Measurements from ENCODE around the gene SNED1.

Gene SNED1

DNA sequence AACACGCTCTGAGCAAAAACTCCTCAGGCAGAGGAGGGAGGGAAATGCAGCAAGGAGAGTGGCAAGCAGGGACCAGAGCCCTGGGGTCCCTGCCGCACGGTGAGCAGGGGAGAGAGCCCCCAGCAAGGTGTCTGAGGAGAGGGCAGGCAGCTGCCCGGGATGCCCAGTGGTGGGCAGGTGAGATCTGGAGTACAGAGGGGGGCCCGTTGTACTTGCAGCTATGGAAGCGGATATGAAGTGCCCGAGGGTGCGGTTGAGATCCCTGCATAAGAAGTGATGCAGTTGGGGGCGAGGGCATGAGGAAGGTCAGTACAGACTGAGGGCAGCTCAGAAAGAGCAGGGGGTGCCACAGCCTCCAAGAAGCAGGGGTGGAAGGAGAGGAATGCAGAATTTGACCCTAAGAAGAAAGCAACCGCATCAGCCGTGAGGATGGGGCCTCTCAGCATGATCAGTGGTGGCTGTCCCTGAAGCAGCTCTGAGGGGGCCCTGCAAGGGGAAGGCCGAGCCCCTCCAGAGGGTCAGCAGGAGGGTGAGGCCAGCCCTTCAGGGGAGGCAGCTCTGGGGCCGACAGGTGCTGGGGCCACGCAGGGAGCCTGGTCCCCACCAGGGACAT is 74.2 kb downstream of the SNED1 start:
- TF ChIP-seq TAF1 (IDR thresholded peaks at IDR 0.05; ENCODE audit: borderline replicate concordance, insufficient read depth, low read length): no peak
- no peak for TF ChIP-seq FOXP2 (optimal IDR thresholded peaks at IDR 0.05; ENCODE audit: borderline replicate concordance, extremely low read depth, extremely low read length, insufficient read depth)
- no peak for TF ChIP-seq SIN3A (IDR thresholded peaks at IDR 0.05; ENCODE audit: borderline replicate concordance, insufficient read depth, low read length)
- TF ChIP-seq, protein P1, sequence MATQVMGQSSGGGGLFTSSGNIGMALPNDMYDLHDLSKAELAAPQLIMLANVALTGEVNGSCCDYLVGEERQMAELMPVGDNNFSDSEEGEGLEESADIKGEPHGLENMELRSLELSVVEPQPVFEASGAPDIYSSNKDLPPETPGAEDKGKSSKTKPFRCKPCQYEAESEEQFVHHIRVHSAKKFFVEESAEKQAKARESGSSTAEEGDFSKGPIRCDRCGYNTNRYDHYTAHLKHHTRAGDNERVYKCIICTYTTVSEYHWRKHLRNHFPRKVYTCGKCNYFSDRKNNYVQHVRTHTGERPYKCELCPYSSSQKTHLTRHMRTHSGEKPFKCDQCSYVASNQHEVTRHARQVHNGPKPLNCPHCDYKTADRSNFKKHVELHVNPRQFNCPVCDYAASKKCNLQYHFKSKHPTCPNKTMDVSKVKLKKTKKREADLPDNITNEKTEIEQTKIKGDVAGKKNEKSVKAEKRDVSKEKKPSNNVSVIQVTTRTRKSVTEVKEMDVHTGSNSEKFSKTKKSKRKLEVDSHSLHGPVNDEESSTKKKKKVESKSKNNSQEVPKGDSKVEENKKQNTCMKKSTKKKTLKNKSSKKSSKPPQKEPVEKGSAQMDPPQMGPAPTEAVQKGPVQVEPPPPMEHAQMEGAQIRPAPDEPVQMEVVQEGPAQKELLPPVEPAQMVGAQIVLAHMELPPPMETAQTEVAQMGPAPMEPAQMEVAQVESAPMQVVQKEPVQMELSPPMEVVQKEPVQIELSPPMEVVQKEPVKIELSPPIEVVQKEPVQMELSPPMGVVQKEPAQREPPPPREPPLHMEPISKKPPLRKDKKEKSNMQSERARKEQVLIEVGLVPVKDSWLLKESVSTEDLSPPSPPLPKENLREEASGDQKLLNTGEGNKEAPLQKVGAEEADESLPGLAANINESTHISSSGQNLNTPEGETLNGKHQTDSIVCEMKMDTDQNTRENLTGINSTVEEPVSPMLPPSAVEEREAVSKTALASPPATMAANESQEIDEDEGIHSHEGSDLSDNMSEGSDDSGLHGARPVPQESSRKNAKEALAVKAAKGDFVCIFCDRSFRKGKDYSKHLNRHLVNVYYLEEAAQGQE (IDR thresholded peaks at IDR 0.05; ENCODE audit: insufficient read depth in 1 of 2, low read depth in 2 of 2, low read length in 2 of 2): no peak
- no peak for TF ChIP-seq POLR2AphosphoS5 (IDR thresholded peaks at IDR 0.05; ENCODE audit: low read depth, low read length)

DNA sequence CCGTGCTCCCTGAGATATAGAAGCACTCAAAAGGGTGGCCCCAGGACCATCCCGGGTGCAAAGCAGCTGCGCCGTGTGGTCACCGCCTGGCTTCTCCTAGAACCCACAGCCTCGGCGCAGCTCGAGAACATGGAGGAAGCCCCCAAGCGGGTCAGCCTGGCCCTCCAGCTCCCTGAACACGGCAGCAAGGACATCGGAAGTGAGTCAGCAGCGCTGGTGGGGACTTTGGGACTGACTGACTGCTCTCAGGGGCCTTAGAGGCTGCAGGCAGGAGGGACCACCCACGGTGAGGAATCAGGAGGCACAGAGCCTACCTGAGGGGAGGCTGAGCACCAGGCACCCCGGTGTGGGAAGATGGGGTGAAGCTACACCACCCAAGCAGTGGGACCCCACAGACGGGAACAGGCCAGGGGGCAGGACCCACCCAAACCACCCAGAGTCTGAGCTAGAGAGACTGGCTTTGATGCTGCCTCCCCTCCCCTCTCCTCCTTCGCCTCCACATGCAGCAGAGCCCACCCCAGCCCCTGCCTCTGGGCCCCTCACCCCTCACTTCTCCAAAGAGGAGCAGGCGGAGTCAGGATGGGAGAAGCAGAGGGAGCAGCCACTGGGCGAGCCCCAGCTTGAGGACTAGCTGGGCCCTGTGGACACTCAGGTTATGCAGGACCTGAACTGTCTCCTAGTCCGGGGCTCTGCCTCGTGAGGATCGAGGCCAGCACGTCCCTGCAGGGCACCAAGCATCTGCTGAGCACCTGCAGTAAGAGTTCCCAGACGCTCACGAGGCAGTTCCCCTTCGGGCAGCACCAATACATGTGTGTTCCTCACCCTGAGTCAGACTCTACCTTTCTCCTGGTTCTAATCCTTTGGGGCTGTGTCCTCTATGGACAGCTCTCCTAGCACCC is 75.0 kb downstream of the SNED1 start:
- TF ChIP-seq FOXP2 (optimal IDR thresholded peaks at IDR 0.05; ENCODE audit: borderline replicate concordance, extremely low read depth, extremely low read length, insufficient read depth) (no peak), POLR2AphosphoS5 (IDR thresholded peaks at IDR 0.05; ENCODE audit: low read depth, low read length) (no peak)
- TF ChIP-seq, protein P1 (IDR thresholded peaks at IDR 0.05; ENCODE audit: insufficient read depth in 1 of 2, low read depth in 2 of 2, low read length in 2 of 2): no peak

DNA sequence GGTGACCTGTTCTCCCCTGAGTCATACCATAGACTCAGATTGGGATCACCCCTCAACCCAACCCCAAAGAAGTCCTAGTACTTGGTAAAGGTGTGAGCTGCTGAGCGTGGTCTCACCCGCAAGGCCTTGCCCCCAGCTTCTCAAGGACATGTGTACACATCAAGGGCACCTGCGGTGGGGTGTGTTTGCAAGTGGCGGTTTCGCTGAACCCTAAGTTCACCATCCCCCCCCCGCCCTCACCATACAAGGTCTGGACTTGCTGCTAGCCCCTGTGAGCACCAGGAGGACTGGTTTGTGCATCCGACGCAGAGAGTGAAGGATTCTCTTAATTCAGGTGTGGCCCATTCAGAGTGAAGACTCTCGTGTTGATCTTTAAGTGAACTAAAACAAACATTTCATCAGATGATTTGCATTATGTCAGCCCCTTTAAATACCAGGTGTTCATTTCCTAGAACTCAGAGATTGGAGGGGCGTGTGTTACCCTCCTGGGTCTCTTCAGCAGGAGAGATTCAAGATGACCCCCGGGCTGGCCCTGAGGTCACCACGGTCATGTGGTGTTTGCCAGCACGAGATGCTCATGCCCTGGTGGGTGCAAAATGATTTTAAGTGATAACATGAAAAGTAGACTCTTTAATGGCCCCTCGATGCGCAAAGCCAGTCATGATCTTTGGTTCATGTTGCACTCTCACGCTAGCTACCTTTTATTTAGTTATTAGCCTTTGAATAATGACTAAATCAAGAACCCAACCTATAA is 75.8 kb downstream of the SNED1 start:
- TF ChIP-seq, protein P1 (IDR thresholded peaks at IDR 0.05; ENCODE audit: insufficient read depth in 1 of 2, low read depth in 2 of 2, low read length in 2 of 2): no peak
- TF ChIP-seq TAF1 (IDR thresholded peaks at IDR 0.05; ENCODE audit: borderline replicate concordance, insufficient read depth, low read length) (no peak), SIN3A (IDR thresholded peaks at IDR 0.05; ENCODE audit: borderline replicate concordance, insufficient read depth, low read length) (no peak), POLR2AphosphoS5 (IDR thresholded peaks at IDR 0.05; ENCODE audit: low read depth, low read length) (no peak), FOXP2 (optimal IDR thresholded peaks at IDR 0.05; ENCODE audit: borderline replicate concordance, extremely low read depth, extremely low read length, insufficient read depth) (no peak)

DNA sequence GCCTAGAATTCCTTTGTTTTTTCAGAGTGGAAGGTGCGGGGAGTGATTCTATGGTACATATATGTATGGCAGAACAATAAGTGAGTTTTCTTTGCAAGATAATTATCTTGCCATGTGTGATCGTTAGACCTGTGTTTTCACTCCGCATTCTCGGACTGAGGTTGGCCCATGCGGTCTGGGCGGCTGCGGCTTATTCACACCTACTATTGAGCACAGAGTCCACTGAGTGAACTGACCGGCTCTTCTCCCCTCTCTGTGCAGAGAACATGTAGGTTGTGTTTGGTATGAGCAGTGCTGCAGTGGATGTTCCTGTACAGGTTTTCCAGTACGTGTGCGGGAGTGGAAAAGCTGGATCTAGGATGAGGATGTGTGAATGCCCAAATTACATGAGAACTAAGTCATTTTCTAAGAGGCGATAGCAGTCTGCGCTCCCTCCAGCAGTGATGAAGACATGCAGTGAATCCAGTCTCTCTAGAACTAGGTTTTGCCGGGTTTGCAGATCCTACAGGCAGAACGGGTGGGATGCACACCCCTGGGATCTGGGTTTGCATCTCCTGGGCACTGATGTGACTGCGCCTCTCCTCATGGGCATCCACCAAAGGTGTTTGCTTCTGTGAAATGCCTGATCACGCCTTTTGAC is 76.6 kb downstream of the SNED1 start:
- no peak for TF ChIP-seq FOXP2 (optimal IDR thresholded peaks at IDR 0.05; ENCODE audit: borderline replicate concordance, extremely low read depth, extremely low read length, insufficient read depth)
- TF ChIP-seq POLR2AphosphoS5 (IDR thresholded peaks at IDR 0.05; ENCODE audit: low read depth, low read length): no peak
- TF ChIP-seq, protein P1 (IDR thresholded peaks at IDR 0.05; ENCODE audit: insufficient read depth in 1 of 2, low read depth in 2 of 2, low read length in 2 of 2): no peak
- TF ChIP-seq SIN3A (IDR thresholded peaks at IDR 0.05; ENCODE audit: borderline replicate concordance, insufficient read depth, low read length): no peak
